Thoracic aorta endothelial cell (primary cell): Measurements from ENCODE around the gene GRM5. TPM values are rescaled to one million over a fixed set of nuclear protein-coding genes. Genes with fewer than 3 reads are reported as not detected.

Experiments used
- small RNA-seq: library from RNA; depleted of rRNA; stranded (forward); fragments of <200 nt; gene quantifications from one replicate; pipeline ENCODE3, GENCODE V24; 2012
- total RNA-seq: library from RNA; depleted of rRNA; stranded (reverse); fragments of >200 nt; gene quantifications from 2 replicates; pipeline ENCODE4 v1.2.3, GENCODE V29; 2012

Gene GRM5
- total RNA-seq, result 0.13 and 0.22 TPM in 2 replicates

DNA sequence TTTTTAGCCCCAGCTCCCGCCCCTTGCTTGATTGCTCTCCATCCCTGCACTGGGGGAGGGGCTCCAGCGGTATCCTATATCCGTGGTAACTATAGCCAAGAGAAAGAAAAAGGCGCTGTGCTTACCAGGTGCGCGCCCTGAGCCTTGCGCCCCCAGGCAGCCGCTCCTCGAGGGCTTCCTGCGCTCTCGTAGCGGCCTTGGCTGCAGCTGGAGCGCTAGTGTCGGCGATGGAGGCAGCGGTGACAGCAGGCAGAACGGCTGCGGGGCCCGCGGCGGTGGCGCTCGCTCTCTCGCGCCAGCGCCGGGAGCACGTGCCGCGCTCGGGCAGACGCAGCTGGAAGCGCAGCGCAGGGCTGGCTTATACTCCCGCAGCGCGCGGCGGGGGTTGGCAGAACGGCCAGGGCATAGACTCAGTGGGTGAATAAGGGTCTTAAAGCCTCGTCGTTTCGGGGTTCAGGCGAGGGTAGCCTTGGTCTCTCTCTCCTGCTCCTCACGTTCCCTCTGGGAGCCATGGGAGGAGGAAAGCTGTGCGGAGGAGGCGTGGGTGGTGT, at the start of gene GRM5:
Gene GRM5, minus strand, starts transcription at position 332 of the 551 bp plus-strand sequence. CDS start 18,110 bp downstream, outside the sequence.

Small RNAs within 50 kb of the gene (small RNA-seq; reads per million reads assigned to genes)
- 0.84 reads per million, percentile 12 among the genes with 10 or more reads in this experiment for gene RNU6-16P

Other genes starting within 250 kb of the GRM5 start
- not detected in 2 replicates for gene TYR, start 111.9 kb upstream of the GRM5 start, total RNA-seq